SJSA1 (cell line): ENCODE measurements around the gene RXFP3. TPM values are rescaled to one million over a fixed set of nuclear protein-coding genes. Genes with fewer than 3 reads are reported as not detected.
"Not testable (repeated sequence)": the region's sequence is repeated elsewhere in the genome, so short reads cannot be mapped to it uniquely, and the experiment has no call there.

Experiments
- DNase-seq, 2 experiments: peaks; one replicate each; pipeline ENCODE4 v3.0.0-alpha.2; 2015 to 2020; ENCODE audit warnings: low spot score in 2 of 2, low read depth in 1 of 2
- H3K27ac ChIP-seq: fragments of 250-450 bp; sonication (Bioruptor Pico); 2 replicates; pipeline ENCODE4 v1.5.1; 2020; ENCODE audit warnings: mild to moderate bottlenecking, moderate library complexity
- H3K27me3 ChIP-seq: fragments of 250-450 bp; sonication (Bioruptor Pico); replicated peaks from 2 replicates; pipeline ENCODE4 v1.5.1; 2020; ENCODE audit warnings: mild to moderate bottlenecking, moderate library complexity
- H3K36me3 ChIP-seq: fragments of 250-450 bp; sonication (Bioruptor Pico); 2 replicates; pipeline ENCODE4 v1.5.1; 2020; ENCODE audit warnings: mild to moderate bottlenecking
- H3K4me1 ChIP-seq: fragments of 250-450 bp; sonication (Bioruptor Pico); replicated peaks from 2 replicates; pipeline ENCODE4 v1.6.1; 2021; ENCODE audit warnings: mild to moderate bottlenecking
- H3K4me3 ChIP-seq: fragments of 250-450 bp; sonication (Bioruptor Pico); 2 replicates; pipeline ENCODE4 v1.5.1; 2020; ENCODE audit warnings: mild to moderate bottlenecking
- H3K9me3 ChIP-seq: fragments of 250-450 bp; sonication (Bioruptor Pico); replicated peaks from 2 replicates; pipeline ENCODE4 v1.5.1; 2020; ENCODE audit warnings: mild to moderate bottlenecking
- total RNA-seq: library from RNA; depleted of rRNA; stranded (reverse); fragments of >200 nt; shearing (Covaris generic); gene quantifications from 2 replicates; pipeline ENCODE4 v1.2.3, GENCODE V29; 2014

RXFP3 gene
- total RNA-seq, 1 experiment from 2014 or later: not detected

DNA sequence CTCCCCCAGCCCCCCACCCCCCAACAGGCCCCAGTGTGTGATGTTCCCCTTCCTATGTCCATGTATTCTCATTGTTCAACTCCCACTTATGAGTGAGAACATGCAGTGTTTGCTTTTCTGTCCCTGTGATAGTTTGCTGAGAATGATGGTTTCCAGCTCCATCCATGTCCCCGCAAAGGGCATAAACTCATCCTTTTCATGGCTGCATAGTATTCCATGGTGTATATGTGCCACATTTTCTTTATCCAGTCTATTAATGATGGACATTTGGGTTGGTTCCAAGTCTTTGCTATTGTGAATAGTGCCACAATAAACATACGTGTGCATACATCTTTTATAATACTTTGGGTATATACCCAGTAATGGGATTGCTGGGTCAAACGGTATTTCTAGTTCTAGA is 21.3 kb upstream of the RXFP3 start:
- not testable (repeated sequence) for DNase-seq, H3K27me3 ChIP-seq, H3K36me3 ChIP-seq, H3K27ac ChIP-seq, H3K4me1 ChIP-seq, H3K4me3 ChIP-seq, H3K9me3 ChIP-seq

DNA sequence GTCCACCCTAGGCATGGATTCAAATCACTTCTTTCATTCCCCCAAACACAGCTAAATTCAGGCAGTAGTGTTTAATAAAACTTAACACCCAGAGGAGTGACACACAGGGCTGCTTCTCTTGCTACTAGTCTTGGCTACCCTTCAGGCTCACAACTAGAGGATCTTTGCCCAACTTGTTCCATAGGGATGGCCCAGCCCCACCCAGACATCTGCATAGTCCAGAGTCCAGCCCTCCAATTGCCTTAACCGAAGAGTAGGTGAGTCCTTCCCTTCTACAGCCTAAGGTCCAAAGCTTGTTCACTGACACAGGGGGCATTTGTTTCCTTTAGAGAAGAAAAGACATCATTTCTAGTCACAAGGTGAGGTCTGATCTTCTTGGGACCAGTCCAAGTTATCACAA is 15.2 kb upstream of the RXFP3 start:
- no peaks in the 10 kb centered on the region for H3K9me3 ChIP-seq
- no peaks in the 10 kb centered on the region for H3K36me3 ChIP-seq
- no peak for DNase-seq
- H3K27me3 ChIP-seq: no peaks in the 10 kb centered on the region
- no peak overlapping the region for H3K27ac ChIP-seq
- H3K4me1 ChIP-seq: no peaks in the 10 kb centered on the region
- no peak overlapping the region for H3K4me3 ChIP-seq

DNA sequence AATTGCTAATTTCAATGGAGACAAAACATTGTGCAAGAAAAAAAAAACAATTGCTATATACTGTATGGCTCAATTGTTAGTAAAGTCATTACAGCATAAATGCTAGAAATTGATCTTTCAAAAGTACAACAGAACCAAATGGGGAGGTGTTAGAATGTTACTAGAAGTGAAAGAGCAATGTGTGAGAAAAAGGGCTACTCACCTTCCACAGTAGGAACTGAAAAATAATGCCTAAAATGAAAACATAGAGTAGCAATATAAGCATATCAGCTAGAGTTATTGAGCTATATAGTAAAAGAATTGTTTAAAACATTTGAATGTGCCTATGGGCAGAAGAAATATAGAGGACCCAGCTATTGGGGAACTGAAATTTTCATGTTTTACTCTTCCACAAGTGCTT is 10.9 kb upstream of the RXFP3 start:
- DNase-seq: no peak
- Histone ChIP-seq H3K27me3 (no peaks in the 10 kb centered on the region), H3K9me3 (no peaks in the 10 kb centered on the region), H3K4me3 (no peak overlapping the region), H3K36me3 (no peaks in the 10 kb centered on the region), H3K27ac (no peak overlapping the region), H3K4me1 (no peaks in the 10 kb centered on the region)

DNA sequence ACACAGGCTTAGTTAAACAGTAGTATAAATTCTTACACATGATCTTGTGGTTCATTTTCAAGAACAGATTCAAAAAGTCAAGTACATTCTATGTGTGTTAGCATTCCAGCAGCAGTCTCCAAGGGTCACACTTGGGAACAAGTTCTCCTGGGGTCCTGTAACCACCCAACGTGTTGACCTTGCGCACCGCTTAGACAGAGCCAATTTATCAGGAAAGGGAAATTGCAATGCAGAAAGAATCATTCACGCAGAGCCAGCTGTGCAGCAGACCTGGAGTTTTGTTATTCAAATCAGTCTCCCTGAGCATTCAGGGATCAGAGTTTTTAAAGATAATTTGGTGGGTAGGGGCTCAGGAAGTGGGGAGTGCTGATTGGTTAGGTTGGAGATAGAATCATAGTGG is 8.5 kb upstream of the RXFP3 start:
- Histone ChIP-seq H3K4me3 (no peak overlapping the region), H3K9me3 (no peaks in the 10 kb centered on the region), H3K27me3 (no peaks in the 10 kb centered on the region), H3K27ac (no peak overlapping the region), H3K36me3 (no peaks in the 10 kb centered on the region), H3K4me1 (no peaks in the 10 kb centered on the region)
- no peak for DNase-seq

DNA sequence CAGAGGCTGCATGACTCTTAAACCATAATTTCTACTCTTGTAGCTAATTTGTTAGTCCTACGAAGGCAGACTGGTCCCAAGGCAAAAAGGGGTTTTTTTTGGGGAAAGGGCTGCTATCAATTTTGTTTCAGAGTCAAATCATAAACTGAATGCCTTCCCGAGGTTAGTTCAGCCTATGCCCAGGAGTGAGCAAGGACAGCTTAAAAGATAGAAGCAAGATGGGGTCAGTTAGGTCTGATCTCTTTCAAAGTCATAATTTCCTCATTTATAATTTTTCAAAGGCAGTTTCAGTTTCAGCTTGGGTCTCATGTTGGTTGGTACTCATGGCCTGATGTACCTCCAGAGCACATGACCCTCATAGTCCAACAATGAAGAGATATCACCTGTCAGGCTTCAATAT is 7.9 kb upstream of the RXFP3 start:
- no peak overlapping the region for H3K27ac ChIP-seq
- no peaks in the 10 kb centered on the region for H3K27me3 ChIP-seq
- H3K9me3 ChIP-seq: no peaks in the 10 kb centered on the region
- no peak overlapping the region for H3K4me3 ChIP-seq
- H3K36me3 ChIP-seq: no peaks in the 10 kb centered on the region
- H3K4me1 ChIP-seq: no peaks in the 10 kb centered on the region
- no peak for DNase-seq

DNA sequence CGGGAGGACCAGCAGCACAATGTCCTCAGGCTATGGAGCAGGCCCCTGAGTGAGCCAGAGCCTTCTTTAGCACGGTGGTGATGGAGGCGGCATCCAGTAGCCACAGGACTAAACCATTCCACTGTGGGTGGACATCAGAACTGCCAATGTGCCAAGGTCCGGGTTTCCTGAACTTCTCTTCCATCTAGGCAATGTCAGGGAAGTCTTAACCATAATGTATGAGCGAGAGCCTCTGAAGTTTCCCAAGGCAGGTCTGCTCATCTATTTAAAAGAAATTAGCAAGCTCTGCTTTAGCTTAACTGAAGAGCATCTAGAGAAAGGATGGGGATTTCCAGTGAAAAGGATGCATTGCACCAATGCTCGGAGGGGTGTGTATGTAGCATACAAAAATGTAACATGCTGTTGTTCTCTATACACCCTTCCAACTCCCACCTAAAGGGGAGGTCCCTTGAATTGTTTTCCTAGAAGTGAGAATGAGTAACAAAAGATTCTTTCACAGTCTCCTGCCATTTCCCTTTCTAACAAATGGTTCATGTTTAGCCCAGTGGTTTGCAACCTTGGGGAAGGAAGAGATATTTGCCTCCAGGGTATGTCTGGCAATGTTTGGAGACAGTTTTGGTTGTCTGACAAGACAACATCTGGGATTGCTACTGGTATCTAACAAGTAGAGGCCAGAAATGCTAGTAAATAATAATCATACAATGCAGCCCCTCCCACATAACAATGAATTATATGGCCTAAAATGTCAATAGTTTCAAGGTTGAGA is 6.1 kb upstream of the RXFP3 start:
- Histone ChIP-seq H3K4me3 (no peak overlapping the region), H3K27ac (no peak overlapping the region)
- no peak for DNase-seq

DNA sequence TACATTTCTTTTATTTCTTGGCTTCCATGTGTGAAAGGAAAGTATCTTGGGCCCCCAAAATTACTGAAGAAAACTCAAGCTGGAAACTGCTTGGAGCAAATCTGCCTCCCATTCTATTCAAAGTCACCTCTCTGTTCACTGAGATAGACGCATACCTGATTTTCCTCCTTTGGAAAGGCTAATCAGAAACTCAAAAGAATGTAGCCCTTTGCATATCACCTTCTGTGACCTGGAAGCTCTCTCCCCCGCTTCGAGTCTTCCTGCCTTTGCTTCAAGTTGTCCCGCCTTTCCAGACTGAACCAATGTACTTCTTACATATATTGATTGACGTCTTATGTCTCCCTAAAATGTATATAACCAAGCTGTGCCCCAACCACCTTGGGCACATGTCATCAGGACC is 5.0 kb upstream of the RXFP3 start:
- Histone ChIP-seq H3K9me3 (no peaks in the 10 kb centered on the region), H3K27me3 (no peaks in the 10 kb centered on the region)

More for the DNA sequence above, 6.1 kb upstream of the RXFP3 start:
- H3K27me3 ChIP-seq: no peaks in the 10 kb centered on the region
- no peaks in the 10 kb centered on the region for H3K9me3 ChIP-seq
- no peaks in the 10 kb centered on the region for H3K36me3 ChIP-seq
- peaks cover 6% of the 10 kb centered on the region; the same call in 1 of the 2 replicates for H3K4me1 ChIP-seq

DNA sequence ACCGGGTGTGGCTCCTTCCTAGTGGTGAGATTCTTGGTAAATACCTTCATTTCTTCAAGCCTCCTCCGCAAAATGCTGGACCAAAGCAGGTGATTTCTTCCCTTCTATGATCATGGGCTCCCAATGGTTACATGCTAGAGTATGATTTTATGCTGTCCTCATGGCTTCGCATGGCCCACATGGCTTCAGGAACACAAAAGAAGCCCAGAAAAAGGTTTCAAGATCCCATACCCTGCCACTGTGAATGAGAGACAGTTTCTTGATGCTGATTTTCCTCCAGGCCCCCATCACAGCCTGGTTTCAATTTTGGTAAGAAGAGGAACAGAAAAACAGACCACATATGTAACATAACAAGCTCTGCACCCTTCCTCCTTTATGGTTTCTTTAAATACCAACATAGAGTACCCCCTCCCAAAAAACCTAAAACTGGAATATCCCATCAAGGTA is 2.4 kb upstream of the RXFP3 start:
- Histone ChIP-seq H3K27ac (no peak overlapping the region), H3K4me3 (no peak overlapping the region), H3K4me1 (peaks cover 6% of the 10 kb centered on the region; the same call in 1 of the 2 replicates), H3K36me3 (no peaks in the 10 kb centered on the region), H3K9me3 (no peaks in the 10 kb centered on the region), H3K27me3 (no peaks in the 10 kb centered on the region)
- DNase-seq: no peak

More for the DNA sequence above, 5.0 kb upstream of the RXFP3 start:
- Histone ChIP-seq H3K4me3 (no peak overlapping the region), H3K36me3 (no peaks in the 10 kb centered on the region), H3K27ac (no peak overlapping the region), H3K4me1 (peaks cover 6% of the 10 kb centered on the region; the same call in 1 of the 2 replicates)
- no peak for DNase-seq

DNA sequence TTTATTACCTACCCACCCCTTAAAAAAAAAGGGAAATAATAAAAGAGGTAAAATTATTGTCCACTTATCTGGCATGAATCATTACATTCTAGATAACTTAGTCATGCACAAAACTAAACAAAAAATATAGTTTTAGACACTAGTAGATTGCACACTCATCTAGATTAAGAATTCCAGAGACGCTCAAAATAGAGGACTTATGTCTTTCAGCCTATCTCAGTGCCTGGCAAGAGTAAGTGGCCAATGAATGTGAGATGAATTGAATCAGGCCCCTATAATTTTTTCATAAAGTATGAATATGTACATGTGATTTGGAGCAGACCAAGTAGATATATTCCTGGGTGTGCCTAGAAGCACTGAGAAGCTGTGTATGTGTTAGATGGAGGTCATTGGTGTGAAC is 2.0 kb upstream of the RXFP3 start:
- peak in 1 of 2 experiments; percentile 5 for DNase-seq
- Histone ChIP-seq H3K36me3 (no peaks in the 10 kb centered on the region), H3K4me3 (no peak overlapping the region), H3K4me1 (peaks cover 6% of the 10 kb centered on the region; the same call in 1 of the 2 replicates), H3K27me3 (no peaks in the 10 kb centered on the region), H3K9me3 (no peaks in the 10 kb centered on the region), H3K27ac (no peak overlapping the region)

DNA sequence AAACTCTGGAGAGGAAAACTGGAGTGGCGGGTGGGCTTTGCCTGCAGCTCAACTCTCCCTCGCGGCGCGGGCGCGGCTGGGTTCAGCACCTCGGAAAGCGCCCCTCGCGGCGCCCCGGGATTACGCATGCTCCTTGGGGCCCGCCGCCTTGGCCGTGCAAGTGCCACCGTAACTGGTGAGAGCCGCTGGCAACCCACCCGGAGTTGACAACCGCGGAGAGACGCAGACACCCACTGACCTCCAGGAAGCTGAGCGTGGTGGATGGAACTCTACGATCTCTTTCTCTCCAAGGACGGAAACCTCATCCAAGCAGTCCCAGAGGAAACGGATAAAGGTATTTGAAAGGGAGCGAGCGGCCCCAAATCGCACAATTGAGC is 194 bp upstream of the RXFP3 start:
- Histone ChIP-seq H3K36me3 (no peaks in the 10 kb centered on the region), H3K9me3 (no peaks in the 10 kb centered on the region), H3K27me3 (no peaks in the 10 kb centered on the region), H3K4me3 (no peak overlapping the region), H3K4me1 (peaks cover 6% of the 10 kb centered on the region; the same call in 1 of the 2 replicates), H3K27ac (no peak overlapping the region)
- DNase-seq: peak; percentile 18 to 44

DNA sequence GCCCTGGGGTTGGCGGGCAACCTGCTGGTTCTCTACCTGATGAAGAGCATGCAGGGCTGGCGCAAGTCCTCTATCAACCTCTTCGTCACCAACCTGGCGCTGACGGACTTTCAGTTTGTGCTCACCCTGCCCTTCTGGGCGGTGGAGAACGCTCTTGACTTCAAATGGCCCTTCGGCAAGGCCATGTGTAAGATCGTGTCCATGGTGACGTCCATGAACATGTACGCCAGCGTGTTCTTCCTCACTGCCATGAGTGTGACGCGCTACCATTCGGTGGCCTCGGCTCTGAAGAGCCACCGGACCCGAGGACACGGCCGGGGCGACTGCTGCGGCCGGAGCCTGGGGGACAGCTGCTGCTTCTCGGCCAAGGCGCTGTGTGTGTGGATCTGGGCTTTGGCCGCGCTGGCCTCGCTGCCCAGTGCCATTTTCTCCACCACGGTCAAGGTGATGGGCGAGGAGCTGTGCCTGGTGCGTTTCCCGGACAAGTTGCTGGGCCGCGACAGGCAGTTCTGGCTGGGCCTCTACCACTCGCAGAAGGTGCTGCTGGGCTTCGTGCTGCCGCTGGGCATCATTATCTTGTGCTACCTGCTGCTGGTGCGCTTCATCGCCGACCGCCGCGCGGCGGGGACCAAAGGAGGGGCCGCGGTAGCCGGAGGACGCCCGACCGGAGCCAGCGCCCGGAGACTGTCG is 976 bp downstream of the RXFP3 start:
- H3K27ac ChIP-seq: no peak overlapping the region
- H3K9me3 ChIP-seq: no peaks in the 10 kb centered on the region
- H3K4me1 ChIP-seq: peaks cover 6% of the 10 kb centered on the region; the same call in 1 of the 2 replicates
- H3K36me3 ChIP-seq: no peaks in the 10 kb centered on the region
- DNase-seq: no peak
- H3K4me3 ChIP-seq: no peak overlapping the region
- H3K27me3 ChIP-seq: no peaks in the 10 kb centered on the region

DNA sequence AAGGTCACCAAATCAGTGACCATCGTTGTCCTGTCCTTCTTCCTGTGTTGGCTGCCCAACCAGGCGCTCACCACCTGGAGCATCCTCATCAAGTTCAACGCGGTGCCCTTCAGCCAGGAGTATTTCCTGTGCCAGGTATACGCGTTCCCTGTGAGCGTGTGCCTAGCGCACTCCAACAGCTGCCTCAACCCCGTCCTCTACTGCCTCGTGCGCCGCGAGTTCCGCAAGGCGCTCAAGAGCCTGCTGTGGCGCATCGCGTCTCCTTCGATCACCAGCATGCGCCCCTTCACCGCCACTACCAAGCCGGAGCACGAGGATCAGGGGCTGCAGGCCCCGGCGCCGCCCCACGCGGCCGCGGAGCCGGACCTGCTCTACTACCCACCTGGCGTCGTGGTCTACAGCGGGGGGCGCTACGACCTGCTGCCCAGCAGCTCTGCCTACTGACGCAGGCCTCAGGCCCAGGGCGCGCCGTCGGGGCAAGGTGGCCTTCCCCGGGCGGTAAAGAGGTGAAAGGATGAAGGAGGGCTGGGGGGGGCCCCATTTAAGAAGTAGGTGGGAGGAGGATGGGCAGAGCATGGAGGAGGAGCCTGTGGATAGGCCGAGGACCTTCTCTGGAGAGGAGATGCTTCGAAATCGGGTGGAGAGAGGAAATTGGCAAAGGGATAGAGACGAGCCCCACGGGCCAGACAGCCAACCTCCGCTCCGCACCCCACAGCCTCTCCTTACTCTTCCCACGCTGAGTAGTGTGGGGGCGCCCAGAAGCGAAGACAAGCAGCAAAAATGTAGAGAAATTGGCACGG is 1.7 kb downstream of the RXFP3 start:
- H3K9me3 ChIP-seq: no peaks in the 10 kb centered on the region
- no peak overlapping the region for H3K4me3 ChIP-seq
- H3K36me3 ChIP-seq: no peaks in the 10 kb centered on the region
- no peak for DNase-seq
- H3K27ac ChIP-seq: no peak overlapping the region
- peaks cover 6% of the 10 kb centered on the region; the same call in 1 of the 2 replicates for H3K4me1 ChIP-seq
- H3K27me3 ChIP-seq: no peaks in the 10 kb centered on the region

DNA sequence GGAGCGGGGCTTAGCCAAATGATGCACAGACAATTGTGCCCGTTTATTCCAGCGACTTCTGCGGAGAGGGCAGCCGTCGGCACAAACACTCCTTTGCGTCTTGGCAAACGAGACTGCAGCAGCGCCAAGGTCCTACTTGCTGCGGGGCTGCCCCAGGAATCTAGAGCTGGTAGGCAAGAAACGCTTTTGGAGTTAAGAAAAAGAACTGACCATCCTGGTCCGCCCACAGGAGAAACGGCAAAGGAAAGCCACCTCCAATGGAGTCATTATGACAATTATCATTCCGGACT is 2.3 kb downstream of the RXFP3 start:
- H3K36me3 ChIP-seq: no peaks in the 10 kb centered on the region
- no peak overlapping the region for H3K27ac ChIP-seq
- no peak overlapping the region for H3K4me3 ChIP-seq
- no peaks in the 10 kb centered on the region for H3K27me3 ChIP-seq
- no peaks in the 10 kb centered on the region for H3K9me3 ChIP-seq
- peaks cover 6% of the 10 kb centered on the region; the same call in 1 of the 2 replicates for H3K4me1 ChIP-seq
- no peak for DNase-seq

DNA sequence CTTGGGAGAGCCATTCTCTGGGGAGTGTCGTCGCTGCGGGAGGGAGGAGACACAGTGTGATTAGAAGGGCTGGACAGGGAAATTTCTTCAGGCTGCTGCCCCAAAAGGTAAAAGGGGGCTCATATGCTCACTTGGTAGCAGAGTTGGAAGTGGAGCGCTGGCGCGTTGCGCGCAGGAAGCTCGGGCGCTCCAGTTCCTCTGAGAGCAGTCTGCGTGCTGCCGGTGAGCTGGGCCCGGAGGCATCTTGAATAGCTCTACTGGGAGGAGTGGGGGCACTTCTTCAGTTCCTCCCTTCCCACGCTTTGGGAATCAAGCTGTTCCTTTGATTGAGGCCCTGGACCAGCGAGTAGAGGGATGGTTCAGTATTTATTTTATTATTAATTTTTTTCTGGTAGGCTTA is 2.7 kb downstream of the RXFP3 start:
- no peak overlapping the region for H3K4me3 ChIP-seq
- H3K4me1 ChIP-seq: peaks cover 5% of the 10 kb centered on the region; the same call in 1 of the 2 replicates
- H3K27ac ChIP-seq: no peak overlapping the region
- no peaks in the 10 kb centered on the region for H3K27me3 ChIP-seq
- no peak for DNase-seq
- no peaks in the 10 kb centered on the region for H3K9me3 ChIP-seq
- no peaks in the 10 kb centered on the region for H3K36me3 ChIP-seq
